HepG2 (cell line): ENCODE results near the gene DTYMK. TPM values are rescaled to one million over a fixed set of nuclear protein-coding genes. Genes with fewer than 3 reads are reported as not detected.
A peak's percentile ranks its signal among the peaks of the same experiment; 100 is the strongest.

Experiments used
- ATM ChIP-seq: fragments of 450-650 bp; IDR thresholded peaks from 2 replicates; pipeline ENCODE4 v1.7.1; 2017; ENCODE audit warnings: mild to moderate bottlenecking, borderline replicate concordance
- FOXA3 ChIP-seq: IDR thresholded peaks from 2 replicates; pipeline ENCODE4 v1.6.1; 2016; ENCODE audit warnings: missing genetic modification reagents, missing compliant biosample characterization
- GLI4 ChIP-seq: sonication (generic); formaldehyde crosslinking; IDR thresholded peaks from 2 replicates; pipeline ENCODE4 v1.5.1; 2020; ENCODE audit warnings: missing genetic modification reagents, mild to moderate bottlenecking, moderate library complexity, borderline replicate concordance
- HCFC1 ChIP-seq: fragments of 150-350 bp; IDR thresholded peaks from 2 replicates; pipeline ENCODE4 v1.6.1; 2014; ENCODE audit warnings: low read depth, low read length
- KLF12 ChIP-seq: sonication (generic); formaldehyde crosslinking; IDR thresholded peaks from 2 replicates; pipeline ENCODE4 v1.4.0; 2020; ENCODE audit warnings: missing genetic modification reagents, borderline replicate concordance
- MLLT10 ChIP-seq: sonication (generic); formaldehyde crosslinking; IDR thresholded peaks from 2 replicates; pipeline ENCODE4 v1.4.0; 2020; ENCODE audit warnings: missing genetic modification reagents
- NFYB ChIP-seq: sonication (generic); formaldehyde crosslinking; IDR thresholded peaks from 2 replicates; pipeline ENCODE4 v1.4.0; 2020; ENCODE audit warnings: missing genetic modification reagents
- SMAD1 ChIP-seq: sonication (generic); formaldehyde crosslinking; IDR thresholded peaks from 2 replicates; pipeline ENCODE4 v1.4.0; 2020; ENCODE audit warnings: missing genetic modification reagents, low read depth, mild to moderate bottlenecking, borderline replicate concordance
- SMAD3 ChIP-seq: sonication (generic); formaldehyde crosslinking; IDR thresholded peaks from 2 replicates; pipeline ENCODE4 v1.4.0; 2020; ENCODE audit warnings: missing genetic modification reagents
- ZC3H4 ChIP-seq: sonication (generic); formaldehyde crosslinking; IDR thresholded peaks from 2 replicates; pipeline ENCODE4 v1.4.0; 2020; ENCODE audit warnings: missing genetic modification reagents, borderline replicate concordance
- ZFP1 ChIP-seq: IDR thresholded peaks from 2 replicates; pipeline ENCODE4 v1.6.1; 2016
- ZNF3 ChIP-seq: IDR thresholded peaks from 2 replicates; pipeline ENCODE4 v1.7.0; 2017; ENCODE audit warnings: inconsistent platforms
- ZNF335 ChIP-seq: sonication (generic); formaldehyde crosslinking; IDR thresholded peaks from 2 replicates; pipeline ENCODE4 v1.4.0; 2020; ENCODE audit warnings: missing genetic modification reagents
- ZNF776 ChIP-seq: sonication (generic); formaldehyde crosslinking; IDR thresholded peaks from 2 replicates; pipeline ENCODE4 v1.4.0; 2020; ENCODE audit warnings: mild to moderate bottlenecking, missing genetic modification reagents
- ZSCAN29 ChIP-seq: sonication (generic); formaldehyde crosslinking; conservative IDR thresholded peaks from 2 replicates; pipeline ENCODE4 v1.4.0; 2020; ENCODE audit warnings: mild to moderate bottlenecking, missing genetic modification reagents
- polyA plus RNA-seq, 8 experiments: library from polyadenylated mRNA; depleted of rRNA in 3 of 8; stranded (reverse) in 7 of 8; unstranded in 1 of 8; fragments of >200 nt; fragmentation: Illumina TruSeq in 4 of 8; extraction: Trizol in 4 of 8; gene quantifications; 2 replicates each; pipeline versions ENCODE4 v1.2.1 to v1.2.3, GENCODE V29; 2011 to 2016; ENCODE audit warnings: low read depth in 4 of 8, missing spikeins in 1 of 8, mixed read lengths in 1 of 8; ENCODE audit not compliant: insufficient read depth in 1 of 8
- total RNA-seq, 5 experiments: library from RNA; depleted of rRNA; stranded (reverse); fragments of >200 nt; fragmentation: Illumina TruSeq; extraction: Trizol; gene quantifications; 2 replicates each; pipeline ENCODE4 v1.2.3, GENCODE V29; 2016; ENCODE audit warnings: low read depth in 1 of 5
- TF ChIP-seq, protein P1 (sequence below): sonication (generic); formaldehyde crosslinking; IDR thresholded peaks from 2 replicates; pipeline ENCODE4 v1.5.1; 2020; ENCODE audit warnings: mild to moderate bottlenecking, missing genetic modification reagents
- TF ChIP-seq, protein P2 (sequence below): sonication (generic); formaldehyde crosslinking; IDR thresholded peaks from 2 replicates; pipeline ENCODE4 v1.8.1; 2022; ENCODE audit warnings: mild to moderate bottlenecking, missing genetic modification reagents
- TF ChIP-seq, protein P3 (sequence below): IDR thresholded peaks from 2 replicates; pipeline ENCODE4 v1.6.1; 2018; ENCODE audit warnings: missing genetic modification reagents
- TF ChIP-seq, protein P4 (sequence below): sonication (generic); formaldehyde crosslinking; IDR thresholded peaks from 2 replicates; pipeline ENCODE4 v1.8.1; 2023; ENCODE audit warnings: mild to moderate bottlenecking, inconsistent platforms, moderate library complexity, missing genetic modification reagents, borderline replicate concordance
- TF ChIP-seq, protein P5 (sequence below): sonication (generic); formaldehyde crosslinking; IDR thresholded peaks from 2 replicates; pipeline ENCODE4 v1.4.0; 2020; ENCODE audit warnings: missing genetic modification reagents, mild to moderate bottlenecking, borderline replicate concordance

The DTYMK gene
- total and polyA plus RNA-seq, 2 of the 13 experiments (the other 11 are each of a cell fraction or from before 2014, with no cell fraction given): 57.5 to 134 TPM

DNA sequence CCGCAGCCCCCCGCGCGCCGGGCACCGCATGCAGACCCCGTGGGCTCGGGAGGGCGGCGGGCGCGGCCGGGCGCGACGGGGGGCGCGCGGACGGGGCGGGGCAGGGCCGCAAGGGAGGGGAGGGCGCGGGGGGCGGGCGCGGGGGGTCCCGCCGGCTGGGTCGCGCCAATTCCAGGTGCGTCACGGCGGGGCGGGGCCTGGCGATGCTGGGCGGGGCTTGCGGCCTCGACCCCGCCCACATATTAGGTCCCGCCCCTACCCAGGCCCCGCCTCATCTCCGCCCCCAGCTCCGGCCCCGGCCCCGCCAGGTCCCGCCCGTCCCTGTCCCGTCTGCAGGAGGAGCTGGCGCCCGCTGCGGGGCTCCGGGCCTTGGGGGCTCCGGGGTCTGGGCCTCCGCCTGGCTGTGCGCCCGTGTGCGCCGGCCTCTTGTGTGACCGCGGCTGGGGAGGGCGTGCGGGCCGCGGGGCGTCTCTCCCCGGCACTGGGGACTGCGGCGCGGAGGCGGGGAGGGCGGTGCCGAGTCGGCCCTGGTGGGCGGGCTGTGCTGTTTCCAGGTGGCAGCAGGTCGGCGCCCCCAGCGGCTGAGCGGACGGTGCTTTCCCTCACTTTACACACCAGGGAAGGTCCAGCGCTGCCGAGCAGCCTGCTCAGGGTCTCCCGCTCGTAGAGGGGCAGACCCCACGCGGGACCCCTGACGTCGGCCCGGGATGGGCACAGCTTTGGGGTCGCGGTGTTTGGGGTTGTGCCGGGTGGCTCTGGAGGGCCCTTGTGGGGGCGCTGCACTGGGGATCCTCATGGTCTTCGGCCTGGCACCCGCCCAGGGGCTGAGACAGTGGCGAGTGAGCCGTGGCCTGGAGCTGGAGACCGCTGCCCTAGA is 15.8 kb upstream of the DTYMK start (continued):
- TF ChIP-seq, protein P1, sequence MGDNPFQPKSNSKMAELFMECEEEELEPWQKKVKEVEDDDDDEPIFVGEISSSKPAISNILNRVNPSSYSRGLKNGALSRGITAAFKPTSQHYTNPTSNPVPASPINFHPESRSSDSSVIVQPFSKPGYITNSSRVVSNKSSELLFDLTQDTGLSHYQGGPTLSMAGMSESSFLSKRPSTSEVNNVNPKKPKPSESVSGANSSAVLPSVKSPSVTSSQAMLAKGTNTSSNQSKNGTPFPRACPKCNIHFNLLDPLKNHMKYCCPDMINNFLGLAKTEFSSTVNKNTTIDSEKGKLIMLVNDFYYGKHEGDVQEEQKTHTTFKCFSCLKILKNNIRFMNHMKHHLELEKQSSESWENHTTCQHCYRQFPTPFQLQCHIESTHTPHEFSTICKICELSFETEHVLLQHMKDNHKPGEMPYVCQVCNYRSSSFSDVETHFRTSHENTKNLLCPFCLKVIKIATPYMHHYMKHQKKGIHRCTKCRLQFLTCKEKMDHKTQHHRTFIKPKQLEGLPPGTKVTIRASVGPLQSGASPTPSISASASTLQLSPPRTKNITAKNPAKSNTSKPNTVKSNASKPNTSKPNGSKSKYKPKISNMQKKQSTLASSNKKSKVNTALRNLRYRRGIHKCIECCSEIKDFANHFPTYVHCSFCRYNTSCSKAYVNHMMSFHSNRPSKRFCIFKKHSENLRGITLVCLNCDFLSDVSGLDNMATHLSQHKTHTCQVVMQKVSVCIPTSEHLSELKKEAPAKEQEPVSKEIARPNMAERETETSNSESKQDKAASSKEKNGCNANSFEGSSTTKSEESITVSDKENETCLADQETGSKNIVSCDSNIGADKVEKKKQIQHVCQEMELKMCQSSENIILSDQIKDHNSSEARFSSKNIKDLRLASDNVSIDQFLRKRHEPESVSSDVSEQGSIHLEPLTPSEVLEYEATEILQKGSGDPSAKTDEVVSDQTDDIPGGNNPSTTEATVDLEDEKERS: 0 out of 2 replicates have a peak, but pooled peaks have one; percentile 17
- TF ChIP-seq FOXA3 (CRISPR knock-in tag) (no peak), ZC3H4 (CRISPR knock-in tag) (peak; percentile 68; the same call in 1 of the 2 replicates), ZFP1 (CRISPR knock-in tag) (0 out of 2 replicates have a peak, but pooled peaks have one; percentile 34), ZNF3 (CRISPR knock-in tag) (no peak), NFYB (0 out of 2 replicates have a peak, but pooled peaks have one; percentile 11), ZSCAN29 (no peak), ZNF335 (CRISPR knock-in tag) (no peak), KLF12 (no peak), HCFC1 (no peak), SMAD3 (CRISPR knock-in tag) (0 out of 2 replicates have a peak, but pooled peaks have one; percentile 36), SMAD1 (CRISPR knock-in tag) (no peak), ZNF776 (no peak; the same call in 1 of the 2 replicates), ATM (no peak), MLLT10 (CRISPR knock-in tag) (no peak), GLI4 (CRISPR knock-in tag) (no peak)
- TF ChIP-seq, protein P2, sequence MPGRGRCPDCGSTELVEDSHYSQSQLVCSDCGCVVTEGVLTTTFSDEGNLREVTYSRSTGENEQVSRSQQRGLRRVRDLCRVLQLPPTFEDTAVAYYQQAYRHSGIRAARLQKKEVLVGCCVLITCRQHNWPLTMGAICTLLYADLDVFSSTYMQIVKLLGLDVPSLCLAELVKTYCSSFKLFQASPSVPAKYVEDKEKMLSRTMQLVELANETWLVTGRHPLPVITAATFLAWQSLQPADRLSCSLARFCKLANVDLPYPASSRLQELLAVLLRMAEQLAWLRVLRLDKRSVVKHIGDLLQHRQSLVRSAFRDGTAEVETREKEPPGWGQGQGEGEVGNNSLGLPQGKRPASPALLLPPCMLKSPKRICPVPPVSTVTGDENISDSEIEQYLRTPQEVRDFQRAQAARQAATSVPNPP (CRISPR knock-in tag): no peak; the same call in 1 of the 2 replicates
- TF ChIP-seq, protein P3, sequence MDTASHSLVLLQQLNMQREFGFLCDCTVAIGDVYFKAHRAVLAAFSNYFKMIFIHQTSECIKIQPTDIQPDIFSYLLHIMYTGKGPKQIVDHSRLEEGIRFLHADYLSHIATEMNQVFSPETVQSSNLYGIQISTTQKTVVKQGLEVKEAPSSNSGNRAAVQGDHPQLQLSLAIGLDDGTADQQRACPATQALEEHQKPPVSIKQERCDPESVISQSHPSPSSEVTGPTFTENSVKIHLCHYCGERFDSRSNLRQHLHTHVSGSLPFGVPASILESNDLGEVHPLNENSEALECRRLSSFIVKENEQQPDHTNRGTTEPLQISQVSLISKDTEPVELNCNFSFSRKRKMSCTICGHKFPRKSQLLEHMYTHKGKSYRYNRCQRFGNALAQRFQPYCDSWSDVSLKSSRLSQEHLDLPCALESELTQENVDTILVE: 0 out of 2 replicates have a peak, but pooled peaks have one; percentile 33
- TF ChIP-seq, protein P4, sequence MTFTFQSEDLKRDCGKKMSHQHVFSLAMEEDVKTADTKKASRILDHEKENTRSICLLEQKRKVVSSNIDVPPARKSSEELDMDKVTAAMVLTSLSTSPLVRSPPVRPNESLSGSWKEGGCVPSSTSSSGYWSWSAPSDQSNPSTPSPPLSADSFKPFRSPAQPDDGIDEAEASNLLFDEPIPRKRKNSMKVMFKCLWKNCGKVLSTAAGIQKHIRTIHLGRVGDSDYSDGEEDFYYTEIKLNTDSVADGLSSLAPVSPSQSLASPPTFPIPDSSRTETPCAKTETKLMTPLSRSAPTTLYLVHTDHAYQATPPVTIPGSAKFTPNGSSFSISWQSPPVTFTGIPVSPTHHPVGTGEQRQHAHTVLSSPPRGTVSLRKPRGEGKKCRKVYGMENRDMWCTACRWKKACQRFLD: no peak
- TF ChIP-seq, protein P5, sequence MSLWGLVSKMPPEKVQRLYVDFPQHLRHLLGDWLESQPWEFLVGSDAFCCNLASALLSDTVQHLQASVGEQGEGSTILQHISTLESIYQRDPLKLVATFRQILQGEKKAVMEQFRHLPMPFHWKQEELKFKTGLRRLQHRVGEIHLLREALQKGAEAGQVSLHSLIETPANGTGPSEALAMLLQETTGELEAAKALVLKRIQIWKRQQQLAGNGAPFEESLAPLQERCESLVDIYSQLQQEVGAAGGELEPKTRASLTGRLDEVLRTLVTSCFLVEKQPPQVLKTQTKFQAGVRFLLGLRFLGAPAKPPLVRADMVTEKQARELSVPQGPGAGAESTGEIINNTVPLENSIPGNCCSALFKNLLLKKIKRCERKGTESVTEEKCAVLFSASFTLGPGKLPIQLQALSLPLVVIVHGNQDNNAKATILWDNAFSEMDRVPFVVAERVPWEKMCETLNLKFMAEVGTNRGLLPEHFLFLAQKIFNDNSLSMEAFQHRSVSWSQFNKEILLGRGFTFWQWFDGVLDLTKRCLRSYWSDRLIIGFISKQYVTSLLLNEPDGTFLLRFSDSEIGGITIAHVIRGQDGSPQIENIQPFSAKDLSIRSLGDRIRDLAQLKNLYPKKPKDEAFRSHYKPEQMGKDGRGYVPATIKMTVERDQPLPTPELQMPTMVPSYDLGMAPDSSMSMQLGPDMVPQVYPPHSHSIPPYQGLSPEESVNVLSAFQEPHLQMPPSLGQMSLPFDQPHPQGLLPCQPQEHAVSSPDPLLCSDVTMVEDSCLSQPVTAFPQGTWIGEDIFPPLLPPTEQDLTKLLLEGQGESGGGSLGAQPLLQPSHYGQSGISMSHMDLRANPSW (CRISPR knock-in tag): no peak
